ENCODE measurements around the gene JADE2.
"Not testable (repeated sequence)": the region's sequence is repeated elsewhere in the genome, so short reads cannot be mapped to it uniquely, and the experiment has no call there.

JADE2 gene

DNA sequence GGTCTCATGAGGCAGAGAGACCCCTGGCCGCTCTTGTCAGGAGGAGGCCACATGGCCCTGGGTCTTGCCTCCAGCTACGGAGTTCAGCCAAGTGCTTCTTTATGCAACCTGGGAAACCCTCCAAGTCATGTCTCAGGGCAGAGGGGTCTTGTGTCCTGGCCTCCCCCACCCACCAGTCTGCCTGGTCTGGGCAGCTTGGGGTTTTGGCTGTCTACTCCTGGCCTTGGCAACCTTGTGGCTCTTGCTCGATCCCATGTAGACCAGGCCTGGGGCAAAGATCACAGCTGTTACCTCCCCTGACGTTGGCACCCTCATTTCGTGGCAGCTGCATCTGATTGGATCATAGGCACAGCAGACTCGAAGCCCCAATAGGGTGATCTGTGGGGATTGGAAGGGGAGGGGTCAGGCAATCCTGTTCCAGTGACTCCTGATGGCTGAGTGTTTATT lies 28.4 kb downstream of the JADE2 start:
- DNase-seq = no peak

DNA sequence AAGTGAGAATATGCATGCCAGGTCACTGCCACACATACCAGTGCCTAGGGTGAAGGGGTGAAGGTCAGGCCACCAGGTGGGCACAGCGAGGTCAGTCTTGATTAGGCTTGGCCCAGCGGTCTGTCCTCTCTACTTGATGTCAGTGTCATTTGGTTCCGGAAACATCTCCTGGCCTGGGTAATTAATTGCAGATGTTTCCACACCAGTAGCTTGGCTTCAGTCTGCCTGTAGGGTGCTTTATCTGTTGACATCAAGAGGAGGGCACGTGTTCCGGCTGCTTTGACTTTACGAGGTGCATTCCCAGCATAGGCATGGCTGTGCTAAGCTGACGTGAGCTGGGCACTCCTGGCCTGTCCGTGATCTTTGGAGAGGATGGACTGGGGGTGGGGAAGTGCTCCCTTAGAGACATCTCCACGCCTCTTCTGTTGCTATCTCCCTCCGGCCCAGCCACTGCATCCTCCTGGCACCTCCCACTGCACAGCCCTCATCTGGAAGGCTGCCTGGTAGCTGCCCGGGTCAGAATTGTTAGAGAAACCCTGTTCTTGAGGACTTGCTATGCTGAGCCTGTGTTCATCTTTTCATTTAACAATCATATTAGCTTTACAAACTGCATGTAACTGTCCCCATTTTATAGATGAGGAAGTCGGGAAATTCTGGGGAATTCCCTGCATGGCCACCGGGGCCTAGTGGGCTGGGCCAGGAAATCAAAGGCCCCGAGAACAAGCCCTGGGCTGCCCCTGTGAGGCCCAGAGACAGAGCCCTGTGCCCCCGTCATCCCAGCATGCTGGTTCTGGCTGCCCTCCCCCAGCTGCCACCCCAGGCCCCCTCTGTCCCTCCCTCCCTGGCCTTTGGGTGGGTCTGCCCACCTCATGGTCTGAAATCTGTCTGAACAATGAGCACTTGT lies 29.1 kb downstream of the JADE2 start:
- DNase-seq = peak; percentile 14

DNA sequence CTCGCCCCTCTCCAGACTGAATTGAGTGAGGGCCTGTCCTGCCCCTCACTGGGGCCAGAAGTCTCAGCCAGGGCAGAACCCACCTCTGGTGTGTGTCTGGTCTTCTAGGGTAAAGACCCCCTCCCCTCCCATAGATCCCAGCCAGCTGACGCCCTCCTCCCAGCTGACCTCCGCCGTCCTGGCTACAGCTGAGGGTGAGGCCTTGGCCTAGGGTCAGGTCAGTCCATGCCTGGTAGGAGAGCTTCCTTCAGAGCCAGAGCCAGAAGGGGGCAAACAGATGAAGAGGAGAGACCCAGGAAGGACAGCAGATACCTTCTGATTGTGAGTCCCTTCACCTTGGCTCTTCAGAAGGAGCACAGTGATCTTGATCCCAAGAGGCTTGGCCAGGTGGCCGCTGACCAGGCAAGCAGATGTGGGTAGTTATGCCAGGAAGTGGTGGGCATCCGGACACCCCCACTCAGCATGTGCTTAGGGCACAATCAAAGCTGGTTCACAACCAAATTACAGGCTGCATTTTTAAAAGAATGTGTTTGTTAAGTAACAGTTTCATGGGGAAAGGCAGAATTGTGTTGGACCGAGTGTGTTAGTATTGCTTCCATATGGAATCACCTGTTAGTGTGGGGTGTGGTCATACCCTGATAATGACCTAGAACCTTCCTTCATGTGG lies 29.9 kb downstream of the JADE2 start:
- no peak for DNase-seq

DNA sequence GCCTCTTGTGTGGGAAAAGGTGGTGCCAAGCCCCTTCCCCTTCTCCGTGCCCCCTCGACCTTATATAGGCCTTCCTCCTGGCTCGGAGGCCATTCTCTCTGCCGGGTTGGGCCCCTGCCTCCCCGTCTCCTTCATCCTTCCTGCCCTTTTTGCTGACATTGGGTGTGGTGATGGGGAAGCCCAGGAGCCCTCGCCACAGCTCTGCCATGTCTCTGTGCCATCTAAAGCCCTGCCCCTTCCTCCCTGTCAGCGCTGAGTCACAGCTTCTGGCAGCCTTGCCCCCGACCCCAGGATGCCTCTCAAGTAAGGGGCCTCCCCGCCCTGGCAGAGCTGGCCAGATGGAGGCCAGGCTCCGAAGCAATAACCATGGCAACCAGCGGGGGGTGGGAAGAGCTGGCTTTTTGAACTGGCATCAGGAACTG lies 30.4 kb downstream of the JADE2 start:
- DNase-seq = peak; percentile 17

DNA sequence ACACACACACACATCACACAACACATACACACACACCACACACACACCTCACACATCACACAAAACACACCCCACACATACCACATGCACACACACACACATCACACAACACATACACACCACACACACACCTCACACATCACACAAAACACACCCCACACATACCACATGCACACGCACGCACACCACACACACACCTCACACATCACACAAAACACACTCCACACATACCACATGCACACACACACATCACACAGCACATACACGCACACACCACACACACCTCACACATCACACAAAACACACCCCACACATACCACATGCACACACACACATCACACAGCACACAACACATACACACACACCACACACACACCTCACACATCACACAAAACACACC lies 31.1 kb downstream of the JADE2 start:
- DNase-seq = not testable (repeated sequence)

DNA sequence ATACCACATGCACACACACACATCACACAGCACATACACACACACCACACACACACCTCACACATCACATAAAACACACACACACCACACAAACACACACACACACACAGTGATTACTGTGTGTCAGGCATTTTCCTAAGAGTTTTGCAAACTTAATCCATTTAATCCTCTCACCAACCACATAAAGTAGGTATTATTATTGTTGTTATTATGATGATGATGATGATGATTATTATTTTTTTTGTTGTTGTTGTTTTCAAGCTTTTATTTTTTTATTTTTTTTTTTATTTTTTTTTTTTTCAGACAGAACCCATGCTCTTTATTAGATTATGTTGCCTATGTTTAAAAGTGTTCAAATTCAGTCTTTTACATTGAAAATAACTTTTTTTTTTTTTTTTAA lies 31.5 kb downstream of the JADE2 start:
- DNase-seq = no peak

DNA sequence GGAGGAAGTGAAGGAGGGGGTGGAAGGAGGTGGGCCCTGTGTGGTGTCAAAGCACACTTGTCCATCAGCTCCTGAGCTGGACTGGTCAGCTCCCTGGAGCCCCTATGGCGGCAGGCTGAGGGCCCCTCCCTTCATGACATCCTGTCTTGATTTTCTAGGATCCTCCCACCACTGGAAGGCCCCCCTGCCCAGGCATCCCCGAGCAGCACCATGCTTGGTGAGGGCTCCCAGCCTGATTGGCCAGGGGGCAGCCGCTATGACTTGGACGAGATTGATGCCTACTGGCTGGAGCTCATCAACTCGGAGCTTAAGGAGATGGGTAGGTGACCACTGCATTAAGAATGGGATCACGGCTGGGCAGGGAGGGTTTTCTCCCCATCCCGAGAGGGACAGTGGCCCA lies 34.2 kb downstream of the JADE2 start:
- no peak for DNase-seq

DNA sequence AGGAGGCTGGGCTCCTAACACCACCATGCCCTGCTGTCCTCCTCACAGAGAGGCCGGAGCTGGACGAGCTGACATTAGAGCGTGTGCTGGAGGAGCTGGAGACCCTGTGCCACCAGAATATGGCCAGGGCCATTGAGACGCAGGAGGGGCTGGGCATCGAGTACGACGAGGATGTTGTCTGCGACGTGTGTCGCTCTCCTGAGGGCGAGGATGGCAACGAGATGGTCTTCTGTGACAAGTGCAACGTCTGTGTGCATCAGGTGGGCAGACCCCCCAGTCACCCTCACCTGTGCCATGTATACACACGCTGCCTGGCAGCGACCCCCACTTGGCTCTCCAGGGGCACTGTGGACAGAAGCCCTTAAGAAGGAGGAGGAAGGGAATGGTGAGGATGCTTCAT lies 35.2 kb downstream of the JADE2 start:
- DNase-seq = no peak

DNA sequence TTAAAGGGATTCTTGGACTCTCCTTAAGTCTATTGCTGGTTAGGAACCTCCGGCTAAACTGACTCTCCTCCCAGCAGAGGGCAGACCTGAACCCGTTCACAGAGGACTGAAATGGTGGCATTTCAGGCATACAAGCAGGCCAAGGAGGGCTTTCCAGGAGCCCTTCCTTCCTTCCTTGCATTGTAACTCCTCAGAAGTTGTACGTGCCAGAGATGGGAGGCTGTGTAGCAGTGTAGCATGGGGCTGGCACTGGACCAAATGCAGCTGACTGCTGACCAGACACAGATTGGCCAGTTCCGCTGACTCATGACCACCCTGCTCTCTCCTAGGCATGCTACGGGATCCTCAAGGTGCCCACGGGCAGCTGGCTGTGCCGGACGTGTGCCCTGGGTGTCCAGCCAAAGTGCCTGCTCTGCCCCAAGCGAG lies 36.4 kb downstream of the JADE2 start:
- no peak for DNase-seq

DNA sequence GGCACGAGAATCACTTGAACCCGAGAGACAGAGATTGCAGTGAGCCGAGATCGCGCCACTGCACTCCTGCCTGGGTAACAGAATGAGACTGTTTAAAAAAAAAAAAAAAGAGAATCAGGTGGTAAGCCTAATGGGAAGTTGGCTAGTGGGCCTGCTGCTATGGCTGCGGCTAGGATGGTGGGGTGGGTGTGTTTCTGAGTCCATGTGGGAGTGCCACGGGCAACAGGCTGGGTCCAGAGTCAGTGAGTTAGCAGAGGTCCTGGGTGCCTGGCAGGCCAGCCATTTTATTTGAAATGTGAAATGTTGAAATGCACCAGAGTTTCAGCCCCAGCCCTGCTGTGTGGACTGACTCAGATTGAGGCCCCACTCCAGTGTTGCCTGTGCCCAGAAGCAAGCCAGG lies 37.8 kb downstream of the JADE2 start:
- no peak for DNase-seq

DNA sequence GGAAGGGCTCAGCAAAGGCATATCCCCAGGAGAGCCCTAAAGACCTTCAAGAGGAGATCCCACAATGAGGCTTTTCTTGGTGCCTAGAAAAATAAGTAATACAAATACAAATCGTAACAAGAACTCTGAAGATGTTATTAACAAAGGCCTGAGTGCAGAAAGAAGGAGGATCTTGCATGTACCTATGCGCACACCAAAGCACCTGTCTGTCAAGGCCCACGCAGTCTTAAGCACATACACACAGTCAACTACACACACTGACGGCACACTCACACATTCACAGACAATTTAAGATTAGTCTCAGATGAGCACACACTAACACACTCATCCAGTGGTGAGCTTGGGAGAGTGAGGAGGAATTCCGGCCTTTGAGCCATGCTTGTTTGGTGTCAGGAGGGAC lies 38.5 kb downstream of the JADE2 start:
- no peak for DNase-seq

DNA sequence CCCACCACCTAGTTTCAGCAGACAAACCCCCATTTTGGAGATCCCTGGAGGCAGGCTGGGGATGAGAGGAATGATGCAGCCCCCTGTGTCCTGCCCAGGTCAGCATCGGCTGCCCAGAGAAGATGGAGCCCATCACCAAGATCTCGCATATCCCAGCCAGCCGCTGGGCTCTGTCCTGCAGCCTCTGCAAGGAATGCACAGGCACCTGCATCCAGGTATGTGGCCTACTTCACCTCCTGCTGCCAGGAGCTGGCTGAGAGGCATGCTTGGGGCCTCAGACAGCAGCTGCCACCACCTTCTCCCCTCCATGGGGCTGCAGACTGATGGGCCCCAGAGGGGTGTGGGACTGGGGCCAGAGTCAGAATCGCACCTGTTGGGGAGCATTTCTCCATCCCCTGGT lies 38.9 kb downstream of the JADE2 start:
- DNase-seq = no peak

DNA sequence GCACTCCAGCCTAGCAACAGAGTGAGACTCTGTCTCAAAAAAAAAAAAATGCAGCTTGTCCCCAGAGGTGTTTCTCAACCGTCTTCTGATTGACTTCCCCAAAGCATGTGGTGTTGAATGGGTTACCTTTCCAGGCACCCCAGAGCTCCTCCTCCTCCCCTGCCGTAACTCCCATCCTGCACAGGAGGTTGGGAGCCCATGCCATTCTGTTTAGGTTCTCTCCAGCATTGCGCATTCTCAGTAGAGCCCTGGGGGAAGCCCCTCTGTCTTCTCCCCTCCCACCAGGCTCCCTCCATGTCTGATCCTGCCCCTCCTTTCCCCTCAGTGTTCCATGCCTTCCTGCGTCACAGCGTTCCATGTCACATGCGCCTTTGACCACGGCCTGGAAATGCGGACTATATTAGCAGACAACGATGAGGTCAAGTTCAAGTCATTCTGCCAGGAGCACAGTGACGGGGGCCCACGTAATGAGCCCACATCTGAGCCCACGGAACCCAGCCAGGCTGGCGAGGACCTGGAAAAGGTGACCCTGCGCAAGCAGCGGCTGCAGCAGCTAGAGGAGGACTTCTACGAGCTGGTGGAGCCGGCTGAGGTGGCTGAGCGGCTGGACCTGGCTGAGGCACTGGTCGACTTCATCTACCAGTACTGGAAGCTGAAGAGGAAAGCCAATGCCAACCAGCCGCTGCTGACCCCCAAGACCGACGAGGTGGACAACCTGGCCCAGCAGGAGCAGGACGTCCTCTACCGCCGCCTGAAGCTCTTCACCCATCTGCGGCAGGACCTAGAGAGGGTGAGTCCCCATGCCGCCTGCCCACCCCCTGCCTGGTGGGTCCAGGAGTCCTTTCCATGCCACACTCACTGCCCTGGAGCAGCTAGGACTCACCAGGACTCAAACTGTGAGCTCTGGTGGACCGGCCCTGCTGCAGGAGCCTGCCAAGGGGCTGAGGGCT lies 40.6 kb downstream of the JADE2 start:
- DNase-seq = no peak

DNA sequence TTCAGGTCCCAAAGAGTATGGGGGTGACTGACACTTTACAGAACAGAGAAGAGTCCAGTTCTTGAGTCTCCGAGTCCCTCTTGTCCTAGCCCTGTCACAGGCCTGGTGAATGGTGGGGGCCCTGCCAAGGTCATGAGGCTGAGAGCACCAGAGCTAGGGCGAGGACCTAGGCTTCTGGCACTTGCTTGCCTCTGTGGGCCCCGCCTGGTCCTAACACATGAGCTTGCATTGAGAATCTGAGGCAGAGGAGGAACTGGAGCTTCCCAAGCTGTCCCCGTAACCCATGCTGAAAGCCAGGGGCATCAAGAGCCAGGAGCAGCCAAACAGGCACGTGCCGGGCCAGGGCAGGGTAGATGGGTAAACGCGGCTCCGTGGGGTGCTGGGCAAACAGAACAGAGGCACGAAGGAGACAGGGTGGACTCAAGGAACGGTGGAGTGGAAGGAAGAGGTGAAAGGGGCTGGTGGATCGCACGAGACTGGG lies 41.3 kb downstream of the JADE2 start:
- no peak for DNase-seq

DNA sequence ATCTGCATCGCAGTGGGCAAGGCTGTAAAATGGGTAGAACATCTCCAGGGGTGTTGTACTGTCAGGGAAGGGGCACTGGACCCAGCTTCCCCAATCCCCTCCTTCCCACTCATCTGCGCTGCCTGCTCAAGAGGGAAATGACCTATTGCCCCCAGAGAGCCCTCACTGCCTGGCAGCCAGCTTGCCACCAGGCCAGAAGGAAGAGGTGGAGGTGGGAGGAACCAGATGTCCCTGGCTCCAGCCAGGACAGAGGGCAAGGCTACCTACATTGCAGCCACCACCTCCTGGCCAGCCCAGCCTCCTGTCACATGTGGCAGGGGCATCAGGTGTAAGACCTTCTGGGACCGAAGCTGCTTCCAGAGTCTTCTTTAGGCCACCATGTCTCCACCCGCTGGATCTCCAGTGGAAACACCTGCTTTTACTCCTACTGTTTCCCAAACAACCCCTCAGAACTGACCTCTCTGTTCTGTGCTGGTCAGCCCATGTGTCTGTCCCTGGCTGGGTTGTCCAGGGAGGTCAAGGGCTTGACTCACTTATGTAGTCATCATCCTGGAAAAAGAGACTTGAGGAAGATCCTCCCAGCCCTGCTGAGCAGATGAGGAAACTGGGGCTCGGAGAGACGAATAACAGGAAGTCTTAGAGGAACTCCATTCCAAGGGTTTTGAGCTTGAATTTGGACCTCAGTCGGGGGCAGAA lies 42.3 kb downstream of the JADE2 start:
- no peak for DNase-seq

DNA sequence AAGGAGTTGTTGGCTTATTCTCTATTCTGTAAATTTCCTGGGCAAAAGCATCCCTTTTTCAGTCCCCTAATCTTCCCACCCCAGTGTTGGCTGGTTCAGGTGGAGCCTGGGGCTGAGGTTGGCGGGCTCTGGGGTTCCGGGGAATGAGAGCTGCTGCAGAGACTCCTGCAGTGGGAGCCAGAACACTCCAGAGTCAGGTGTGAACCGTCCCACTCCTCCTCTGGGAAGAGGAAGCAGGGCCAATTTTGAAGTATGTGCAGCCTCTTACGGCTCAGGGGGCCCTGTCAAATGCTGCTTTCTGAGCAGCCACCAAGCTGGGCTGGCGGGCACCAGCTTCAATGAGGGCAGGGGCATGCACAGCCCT lies 42.8 kb downstream of the JADE2 start:
- no peak for DNase-seq

DNA sequence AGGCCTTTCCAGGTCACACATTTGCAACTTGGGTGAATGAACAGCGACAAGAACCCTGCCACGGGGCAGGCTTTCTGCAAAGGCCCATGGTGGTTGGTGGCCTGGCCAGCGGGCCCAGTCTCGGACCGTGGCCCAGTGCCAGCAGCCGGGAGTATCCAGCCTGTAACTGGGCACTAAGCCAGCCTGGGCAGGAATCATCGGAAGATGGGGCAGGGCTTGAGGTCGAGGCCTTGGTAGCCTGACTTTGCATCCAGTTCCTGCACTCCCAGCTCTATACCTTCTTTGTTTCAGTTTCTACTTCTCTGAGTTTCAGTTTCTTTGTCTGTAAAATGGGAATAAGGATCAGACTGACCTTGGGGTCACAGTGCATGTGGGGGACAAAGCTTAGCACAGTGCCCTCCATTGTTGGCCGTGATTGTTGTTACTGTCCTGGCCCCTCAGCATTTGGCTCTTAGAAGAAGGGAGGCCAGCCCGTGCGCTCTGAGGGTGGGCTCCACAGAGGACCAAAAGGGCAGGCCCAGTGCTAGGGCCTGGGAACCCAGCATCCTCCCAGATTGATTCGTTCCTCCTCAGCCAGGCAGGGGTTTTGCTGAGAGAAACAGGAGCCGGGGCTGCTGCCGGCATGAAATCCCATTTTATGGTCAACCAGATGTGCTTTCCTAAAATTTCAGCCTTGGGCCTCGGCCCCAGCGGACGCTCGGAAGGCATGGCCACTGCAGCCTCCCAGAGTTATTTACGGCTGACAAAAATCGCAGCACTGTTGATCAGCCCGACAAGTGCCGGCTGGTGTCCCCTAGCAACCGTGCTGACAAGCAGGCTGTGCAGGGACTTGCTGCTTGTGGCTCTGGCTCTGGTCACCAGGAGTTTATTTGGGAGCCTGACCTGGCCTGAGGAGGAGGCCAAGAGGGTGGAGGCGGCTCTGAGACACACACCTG lies 43.6 kb downstream of the JADE2 start:
- DNase-seq = no peak

DNA sequence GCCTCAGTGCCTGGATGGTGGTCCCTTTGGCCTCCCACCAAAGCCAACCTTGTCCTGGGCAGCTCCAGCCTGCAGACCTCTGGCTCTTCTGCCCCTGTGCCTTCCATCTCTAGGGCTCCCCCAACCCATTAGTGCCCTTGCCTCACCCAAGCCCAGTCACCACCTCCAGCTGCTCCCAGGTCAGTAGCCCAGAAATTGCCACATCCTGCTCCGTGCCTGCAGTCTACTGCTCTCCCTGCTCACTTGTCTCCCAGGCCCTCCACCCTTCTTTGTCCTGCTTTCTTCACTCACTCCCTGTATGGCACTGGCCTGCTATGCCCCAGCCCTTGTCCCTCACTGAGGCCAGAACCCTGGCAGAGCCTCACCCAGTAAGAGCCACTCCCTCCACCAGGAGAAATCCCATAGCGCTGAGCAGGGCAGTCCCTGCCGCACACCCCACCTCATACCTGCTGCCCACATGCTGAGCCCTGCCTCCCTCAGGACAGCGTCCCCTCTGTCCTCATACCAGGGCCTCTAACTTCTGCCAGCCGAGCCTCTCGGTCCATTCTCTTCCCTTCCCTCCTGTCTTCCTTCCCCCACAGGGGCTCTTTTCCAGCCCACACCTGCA lies 44.4 kb downstream of the JADE2 start:
- no peak for DNase-seq

DNA sequence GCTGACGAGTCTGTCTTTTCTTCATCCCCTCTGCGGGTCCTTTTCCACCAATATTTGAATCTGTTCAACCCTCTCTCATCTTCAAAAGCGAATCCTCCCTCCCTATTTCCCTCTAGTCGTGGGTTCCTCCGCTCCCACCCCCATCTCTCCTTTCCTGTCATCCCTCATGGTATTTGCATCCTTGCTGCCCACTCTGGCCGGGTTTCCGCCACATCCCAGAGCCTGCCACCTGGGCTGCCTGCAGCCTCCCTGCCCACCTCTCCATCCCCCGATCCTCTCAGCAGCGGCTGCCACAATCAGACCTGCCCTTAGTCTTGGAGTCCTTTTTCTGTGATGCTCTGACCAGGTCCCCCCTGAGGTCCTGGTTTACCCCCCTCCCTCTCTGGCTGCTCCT lies 44.9 kb downstream of the JADE2 start:
- no peak for DNase-seq

DNA sequence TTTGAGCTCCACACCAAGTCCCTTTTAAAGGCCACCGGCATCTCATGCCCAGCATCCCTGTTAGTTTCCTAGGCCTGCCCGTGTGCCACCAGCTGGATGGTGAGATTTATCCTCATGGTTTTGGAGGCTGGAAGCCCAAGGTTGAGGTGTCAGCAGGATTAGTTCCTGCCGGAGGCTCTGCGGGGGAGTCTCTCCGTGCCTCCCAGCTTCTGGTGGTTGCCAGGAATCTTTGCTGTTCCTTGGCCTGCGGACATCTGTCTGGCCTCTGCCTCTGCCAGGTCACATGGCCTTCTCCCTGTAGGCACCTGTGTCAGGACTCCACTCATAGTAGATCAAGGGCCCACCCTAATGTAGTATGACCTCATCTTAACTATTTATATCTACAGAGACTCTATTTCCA lies 45.4 kb downstream of the JADE2 start:
- no peak for DNase-seq
